Activated T-helper 1 cell treated with Interleukin-2 at 50 U/mL for 16 hours (primary cell): ENCODE measurements around the gene ITGB2.
"Not testable (repeated sequence)": the region's sequence is repeated elsewhere in the genome, so short reads cannot be mapped to it uniquely, and the experiment has no call there.

Experiments
- DNase-seq: peaks from one replicate; pipeline ENCODE4 v3.0.0-alpha.2; 2020; ENCODE audit warnings: low read depth

ITGB2 gene

DNA sequence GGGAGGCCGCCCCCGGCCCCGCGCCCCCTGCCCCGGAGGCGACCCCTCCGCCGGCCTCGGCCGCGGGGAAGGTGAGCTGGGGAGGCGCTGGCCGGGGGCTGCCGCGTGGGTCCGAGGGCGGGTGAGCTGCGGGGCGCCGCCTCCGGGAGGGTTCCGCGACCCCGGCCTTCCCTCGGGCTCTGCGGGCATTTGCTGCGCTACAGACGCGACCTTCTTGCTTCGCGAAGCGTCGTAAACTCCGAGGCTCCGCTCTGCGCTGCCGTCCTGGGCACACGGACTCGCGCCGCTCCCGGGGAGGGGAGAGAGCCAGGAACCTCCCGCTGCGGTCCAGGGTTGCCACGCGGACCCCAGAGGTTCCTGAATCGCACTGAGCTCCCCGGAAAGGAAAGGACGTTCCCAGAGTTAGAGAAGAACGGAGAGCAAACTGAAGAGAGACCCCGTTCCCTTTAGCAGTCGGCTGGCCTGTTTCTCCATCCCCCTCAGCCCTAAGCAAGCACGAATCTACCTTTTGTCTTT, 19.5 kb upstream of the ITGB2 start:
- DNase-seq, result no peak

DNA sequence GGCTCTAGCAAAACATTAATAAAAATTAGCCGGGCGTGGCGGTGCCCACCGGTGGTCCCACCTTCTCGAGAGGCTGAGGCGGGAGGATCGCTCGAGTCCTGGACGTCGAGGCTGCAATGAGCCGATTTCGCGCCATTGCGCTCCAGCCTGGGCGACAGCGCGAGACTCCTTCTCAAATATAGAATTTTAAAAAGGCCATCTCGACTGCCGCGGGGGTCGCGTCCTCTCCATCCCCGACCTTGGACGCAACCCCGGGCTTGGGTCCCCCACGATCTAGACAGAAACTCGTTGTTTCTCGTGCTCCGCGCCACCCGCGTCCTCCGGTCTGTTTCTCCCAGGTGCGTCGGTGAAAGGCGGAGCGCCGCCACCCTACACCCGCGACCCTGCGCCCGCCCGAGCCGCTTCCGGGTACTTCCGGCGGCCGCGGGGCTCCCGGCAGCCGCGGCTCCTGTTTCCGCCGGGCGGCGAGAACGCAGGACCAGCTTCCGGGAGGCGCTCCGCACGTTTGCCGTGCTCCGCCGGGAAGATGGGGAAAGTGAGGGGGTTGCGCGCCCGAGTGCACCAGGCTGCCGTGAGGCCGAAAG, 18.9 kb upstream of the ITGB2 start, which contains the start of gene SLX9:
SLX9 (plus strand) TSS at position 498 of the 584 bp plus-strand sequence; CDS start at position 527, 29 bp downstream.
- peak; percentile 74 for DNase-seq

DNA sequence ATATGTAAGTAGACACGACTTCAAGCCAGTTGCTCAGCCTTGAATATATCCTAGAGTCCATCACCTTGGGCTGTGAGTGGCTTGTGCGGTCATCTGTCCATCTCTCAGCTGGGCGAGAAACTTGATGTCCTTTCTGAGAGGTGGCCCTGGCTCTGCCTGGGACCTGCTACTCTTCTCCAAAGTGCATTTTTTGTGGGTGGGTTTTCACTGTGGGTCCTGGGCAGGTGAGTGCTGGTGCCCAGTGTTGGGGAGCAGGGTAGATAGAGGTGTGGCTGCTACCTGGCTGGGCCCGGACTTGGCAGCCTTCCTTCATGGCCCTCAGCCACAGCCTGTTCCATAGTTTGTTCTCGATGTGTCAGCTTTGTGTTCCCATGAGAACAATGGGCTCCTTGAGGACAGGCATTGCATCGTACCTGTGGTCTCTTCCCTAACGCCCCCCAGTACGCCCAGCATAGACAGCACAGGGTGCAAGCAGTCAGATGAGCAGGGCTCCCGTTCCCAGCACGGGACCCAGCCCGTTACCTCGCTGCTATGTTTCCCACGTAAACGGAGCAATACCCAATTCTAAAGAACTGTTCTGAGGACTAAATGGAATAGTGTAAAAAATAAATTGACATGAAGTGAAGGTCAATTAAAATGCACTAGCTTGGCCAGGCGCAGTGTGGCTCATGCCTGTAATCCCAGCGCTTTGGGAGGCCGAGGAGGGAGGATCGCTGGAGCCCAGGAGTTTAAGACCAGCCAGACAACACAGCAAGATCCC, 18.3 kb upstream of the ITGB2 start:
- DNase-seq, result no peak

DNA sequence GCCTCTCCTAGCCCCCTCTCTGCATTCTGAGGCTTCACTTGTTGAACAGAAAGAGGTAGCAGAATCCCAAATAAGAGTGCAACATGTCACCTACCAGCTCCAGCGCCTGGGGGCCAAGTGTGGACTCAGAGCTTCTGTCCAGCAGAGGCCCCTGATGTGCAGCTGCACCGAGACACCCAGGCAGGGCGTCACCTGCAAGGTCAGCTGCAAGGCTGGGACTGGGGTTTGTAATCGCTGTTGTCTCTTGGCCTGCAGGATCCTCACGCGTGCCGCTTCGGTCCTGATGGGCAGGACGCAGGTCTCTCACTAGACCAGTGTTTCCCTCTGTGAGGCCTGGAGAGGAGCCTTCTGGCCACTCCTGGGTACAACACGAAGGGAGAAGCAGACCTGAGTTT, 14.8 kb upstream of the ITGB2 start:
- no peak for DNase-seq

DNA sequence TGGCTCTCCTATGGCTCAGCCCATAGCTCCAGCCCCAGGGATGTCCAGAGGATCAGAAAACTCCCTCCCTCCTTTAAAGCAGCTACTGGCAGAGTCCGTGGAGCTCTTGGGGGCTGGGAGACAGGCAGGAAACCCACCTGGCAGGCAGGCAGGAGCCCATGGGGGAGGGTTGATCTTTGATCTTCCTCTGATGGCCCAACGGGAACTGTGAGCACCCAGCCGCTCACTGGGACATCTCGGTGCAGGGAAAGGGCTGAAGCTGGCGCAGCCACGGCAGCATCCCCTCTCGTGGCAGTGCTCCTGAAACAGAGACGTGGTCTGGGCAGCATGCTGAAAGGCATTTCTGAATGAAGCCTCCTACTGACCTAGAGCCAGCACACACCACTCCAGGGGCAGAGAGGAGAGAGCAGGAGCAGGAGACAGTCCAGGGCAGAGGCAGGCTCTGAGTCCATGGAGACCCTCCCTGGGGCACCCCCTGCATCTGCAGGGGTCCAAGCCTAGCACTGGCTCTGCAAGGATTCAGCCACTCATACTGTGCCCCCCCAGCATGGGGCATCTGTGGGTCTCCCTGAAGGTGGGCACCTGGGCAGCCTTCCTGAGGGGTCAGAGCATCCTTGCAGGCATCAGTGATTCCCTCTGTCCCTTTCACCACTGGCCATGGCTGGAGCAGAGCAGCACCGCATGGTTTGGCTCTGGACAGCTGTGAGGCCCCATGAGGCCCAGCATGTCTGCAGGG, 14.3 kb upstream of the ITGB2 start:
- DNase-seq, result no peak

DNA sequence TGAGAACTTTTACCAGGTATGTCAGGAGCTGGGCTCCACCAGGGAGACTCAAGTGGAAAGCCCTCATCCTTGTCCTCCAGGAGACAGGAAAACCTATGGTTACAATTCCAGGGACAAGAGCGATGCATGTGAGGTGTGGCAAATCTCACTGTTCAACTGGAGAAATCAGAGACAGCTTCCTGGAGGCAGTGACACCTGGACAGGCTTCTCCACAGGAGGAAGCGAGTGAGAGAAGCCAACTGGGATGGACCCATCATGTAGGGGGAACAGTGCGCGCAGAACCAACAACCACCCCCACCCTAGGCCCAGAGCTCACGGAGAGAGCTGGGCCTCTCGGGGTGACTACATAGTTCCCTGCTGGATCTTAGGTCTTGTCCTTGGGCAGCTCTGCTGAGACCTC, 13.6 kb upstream of the ITGB2 start:
- DNase-seq, result no peak

DNA sequence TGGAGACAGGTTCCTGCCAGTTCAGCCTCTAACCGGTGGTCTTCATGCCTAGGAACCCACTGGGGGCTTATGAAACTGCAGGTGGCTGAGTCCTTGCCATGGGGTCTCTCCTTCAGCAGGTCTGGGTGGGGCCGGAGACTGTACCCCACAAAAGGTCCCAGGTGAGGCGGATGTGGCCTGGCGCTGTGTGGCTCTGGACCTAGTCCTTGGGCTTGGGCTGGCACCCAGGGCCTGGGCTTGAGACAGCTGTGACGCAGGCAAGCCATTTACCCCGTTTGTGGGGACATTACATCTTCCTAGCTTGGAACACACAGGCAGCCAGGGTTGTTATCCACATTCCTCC, 13.2 kb upstream of the ITGB2 start:
- DNase-seq, result no peak

DNA sequence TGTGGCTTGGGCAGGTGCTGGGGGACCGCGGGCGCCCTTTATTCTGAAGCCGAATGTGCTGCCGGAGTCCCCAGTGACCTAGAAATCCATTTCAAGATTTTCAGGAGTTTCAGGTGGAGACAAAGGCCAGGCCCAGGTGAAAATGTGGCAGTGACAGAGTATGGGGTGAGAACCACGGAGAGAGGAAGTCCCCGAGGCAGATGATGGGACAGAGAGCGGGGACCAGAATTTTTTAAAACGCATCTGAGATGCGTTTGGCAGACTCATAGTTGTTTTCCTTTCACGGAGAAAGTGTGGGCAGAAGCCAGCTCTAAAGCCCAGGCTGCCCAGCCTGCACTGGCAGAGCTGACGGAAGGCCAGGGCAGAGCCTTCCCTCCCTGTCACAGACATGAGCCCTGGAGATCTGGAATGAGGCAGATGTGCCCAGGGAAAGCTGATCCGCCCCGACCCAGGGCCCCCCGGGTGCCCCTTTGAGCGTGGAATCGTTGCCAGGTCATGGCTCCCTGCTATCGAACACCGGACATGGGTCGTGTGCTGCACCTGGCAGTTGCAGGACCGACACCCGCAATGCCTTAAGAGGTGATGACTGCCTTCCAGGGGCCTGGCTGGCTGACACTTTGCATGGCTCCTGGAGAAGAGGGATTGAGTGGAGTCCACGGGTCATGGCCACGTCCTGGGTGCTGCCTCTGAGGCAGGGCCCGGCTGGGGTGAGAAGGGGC, 12.7 kb upstream of the ITGB2 start:
- no peak for DNase-seq

DNA sequence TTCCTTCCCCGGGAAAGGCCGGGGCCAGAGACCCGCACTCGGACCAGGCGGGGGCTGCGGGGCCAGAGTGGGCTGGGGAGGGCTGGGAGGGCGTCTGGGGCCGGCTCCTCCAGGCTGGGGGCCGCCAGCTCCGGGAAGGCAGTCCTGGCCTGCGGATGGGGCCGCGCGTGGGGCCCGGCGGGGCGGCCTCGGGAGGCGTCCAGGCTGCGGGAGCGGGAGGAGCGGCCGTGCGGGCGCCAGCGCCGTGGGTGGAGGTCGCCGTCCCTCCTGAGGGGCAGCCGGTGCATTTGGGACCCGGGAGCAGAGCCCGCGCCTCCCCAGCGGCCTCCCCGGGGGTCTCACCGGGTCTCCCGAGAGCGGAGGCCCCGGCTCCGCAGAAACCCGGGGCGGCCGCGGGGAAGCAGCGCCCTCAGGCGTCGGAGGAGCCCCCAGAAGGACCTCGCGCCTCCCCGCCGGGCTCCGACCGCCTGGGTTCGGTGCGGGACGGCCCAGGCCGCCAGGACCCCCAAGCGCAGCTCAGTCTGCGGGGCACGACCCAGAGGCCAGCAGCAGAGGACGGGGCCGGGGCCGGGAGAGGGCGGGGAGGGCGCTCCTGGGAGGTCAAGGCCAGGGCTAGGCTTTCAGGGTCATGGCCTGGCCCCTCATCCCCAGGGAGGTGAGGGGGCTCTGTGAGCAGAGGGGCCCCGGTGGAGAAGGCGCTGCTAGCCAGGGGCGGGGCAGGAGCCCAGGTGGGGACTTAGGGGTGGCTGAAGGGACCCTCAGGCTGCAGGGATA, 11.9 kb upstream of the ITGB2 start:
- DNase-seq, result peak; percentile 55

DNA sequence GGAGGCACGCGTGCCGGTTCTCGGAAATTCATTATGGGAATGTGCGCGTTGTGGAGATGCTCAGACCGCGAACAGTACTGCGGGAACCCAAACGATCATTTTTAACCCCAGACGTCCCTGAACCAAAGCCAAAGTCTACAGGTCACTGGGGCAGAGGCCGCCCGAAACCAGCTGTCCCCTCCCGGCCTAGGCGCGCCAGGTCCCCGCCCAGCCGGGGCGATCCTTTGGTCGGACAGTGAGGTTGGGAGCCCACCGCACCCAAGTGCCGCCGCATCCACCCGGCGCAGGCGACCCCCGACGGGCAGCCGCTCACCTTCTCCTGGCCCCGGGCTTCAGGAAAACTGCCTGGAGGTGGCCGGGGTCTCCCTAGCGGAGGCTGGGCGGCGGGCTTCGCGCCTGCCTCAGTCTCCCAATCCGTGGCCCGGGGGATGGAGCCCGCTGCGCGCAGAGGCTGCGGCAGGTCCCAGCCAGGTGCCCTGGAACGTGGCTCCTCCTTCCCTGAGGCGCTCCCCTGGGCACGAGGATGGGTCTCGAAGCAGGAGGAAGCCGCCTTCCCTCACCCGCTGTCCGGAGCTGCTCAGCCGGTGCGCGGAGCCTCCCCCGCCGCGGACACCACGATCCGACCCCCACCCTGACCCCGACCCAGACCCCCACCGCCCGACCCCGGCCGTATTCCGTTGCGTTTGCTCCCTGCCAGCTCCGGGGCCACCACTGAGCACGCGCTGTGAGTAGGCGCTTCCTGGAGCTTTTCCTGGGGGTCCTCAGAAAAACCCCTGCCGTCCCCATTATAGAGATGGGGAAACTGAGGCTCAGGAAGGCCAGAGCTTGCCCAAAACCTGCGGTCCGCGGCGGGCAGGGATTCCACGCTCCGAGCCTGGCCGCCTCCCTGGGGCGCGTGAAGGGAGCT, 11.1 kb upstream of the ITGB2 start:
- no peak for DNase-seq

DNA sequence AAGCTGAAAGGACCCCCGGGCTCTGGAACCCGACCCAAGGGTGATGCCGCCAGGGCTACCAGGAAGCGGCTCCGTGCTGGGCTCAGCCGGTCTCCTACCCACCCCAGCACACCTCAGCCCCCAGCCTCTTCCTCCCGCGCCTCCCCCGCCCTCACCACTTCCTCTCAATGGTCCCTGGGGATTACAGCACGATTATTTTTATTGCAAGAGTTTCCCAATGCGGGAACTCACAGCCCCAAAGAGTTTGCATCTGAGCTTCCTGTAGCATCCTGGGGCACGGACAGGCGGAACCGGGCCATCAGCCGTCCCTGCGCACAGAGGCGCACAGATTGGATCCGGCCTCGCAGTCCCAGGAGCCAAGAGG, 10.4 kb upstream of the ITGB2 start:
- no peak for DNase-seq

DNA sequence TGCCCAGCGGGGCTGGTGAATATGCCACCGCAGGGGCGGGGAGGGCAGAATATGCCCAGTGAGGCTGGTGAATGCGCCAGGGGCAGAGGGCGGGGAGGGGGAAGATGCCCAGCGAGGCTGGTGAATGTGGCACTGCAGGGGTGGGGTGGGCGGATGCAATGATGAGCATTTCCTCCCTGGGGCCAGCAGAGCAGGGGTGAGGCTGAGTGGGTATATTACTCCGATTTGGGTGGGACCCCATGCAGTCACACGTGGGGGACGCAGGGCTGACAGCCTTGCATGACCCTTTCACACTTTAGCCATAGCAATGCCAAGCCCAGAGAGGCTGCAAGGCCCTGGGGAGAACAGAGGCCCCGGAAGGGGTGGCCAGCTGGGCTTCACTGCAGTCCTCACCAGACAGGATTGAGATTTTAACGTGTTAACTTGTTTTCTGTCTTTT, 9.9 kb upstream of the ITGB2 start:
- peak; percentile 39 for DNase-seq

DNA sequence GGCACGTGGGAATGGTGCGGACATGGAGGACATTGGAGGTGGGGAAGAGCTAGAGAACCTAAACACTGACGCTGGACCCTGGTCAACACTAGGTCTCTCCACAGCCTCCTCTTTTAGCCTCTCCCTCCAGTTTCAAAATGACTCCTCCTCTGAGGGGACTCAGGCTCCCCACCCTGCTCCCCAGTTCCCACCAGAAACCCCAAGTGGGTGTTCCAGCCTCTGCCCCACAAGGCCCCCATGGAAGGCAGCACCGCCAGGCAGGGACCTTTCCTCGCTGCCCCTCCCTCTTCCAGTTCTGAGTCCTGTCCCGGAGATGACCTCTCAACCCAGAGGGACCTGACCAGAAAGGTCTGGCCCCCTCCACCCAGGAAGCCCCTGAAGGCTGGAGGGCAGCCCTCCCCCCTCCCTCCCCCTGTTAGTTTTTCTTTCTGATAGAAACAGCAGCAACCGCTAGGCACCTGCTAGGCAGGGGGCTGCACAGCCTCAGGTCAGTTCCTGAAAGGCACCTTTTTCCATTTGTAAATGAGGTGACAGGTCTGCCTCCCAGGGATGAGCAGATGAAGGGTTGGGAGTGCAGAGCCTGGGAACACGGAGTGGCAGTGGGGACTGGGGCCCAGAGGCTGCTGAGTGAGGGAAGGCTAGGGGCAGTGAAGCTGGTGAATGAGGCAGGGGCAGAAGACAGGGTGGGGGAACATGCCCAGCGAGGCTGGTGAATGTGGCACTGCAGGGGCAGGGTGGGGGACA, 9.3 kb upstream of the ITGB2 start:
- no peak for DNase-seq

DNA sequence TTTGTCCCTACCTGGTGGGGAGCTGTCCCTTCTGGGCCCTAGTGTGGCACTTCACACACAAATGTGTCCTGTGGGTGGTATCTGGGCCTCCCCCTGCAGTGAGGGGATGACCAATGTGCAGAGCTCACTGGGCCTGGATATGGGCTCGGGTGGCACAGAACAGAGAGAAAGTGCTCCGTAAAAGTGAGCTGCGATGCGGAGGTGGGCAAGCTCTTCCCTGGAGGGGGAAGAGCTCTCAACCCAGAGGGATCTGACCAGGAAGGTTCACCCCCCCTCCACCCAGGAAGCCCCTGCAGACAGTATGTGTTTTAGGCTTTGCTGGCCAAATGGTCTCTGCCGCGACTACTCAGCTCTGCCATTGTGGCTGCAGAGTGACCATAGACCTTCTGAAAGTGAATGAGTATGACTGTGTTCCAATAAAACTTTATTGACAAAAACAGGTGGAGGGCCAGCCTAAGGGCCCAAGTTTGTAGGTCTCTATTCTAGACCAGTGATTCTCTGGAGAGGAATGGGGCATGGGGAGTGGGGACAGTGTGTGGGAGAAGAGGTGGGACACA, 8.6 kb upstream of the ITGB2 start:
- DNase-seq, result no peak

DNA sequence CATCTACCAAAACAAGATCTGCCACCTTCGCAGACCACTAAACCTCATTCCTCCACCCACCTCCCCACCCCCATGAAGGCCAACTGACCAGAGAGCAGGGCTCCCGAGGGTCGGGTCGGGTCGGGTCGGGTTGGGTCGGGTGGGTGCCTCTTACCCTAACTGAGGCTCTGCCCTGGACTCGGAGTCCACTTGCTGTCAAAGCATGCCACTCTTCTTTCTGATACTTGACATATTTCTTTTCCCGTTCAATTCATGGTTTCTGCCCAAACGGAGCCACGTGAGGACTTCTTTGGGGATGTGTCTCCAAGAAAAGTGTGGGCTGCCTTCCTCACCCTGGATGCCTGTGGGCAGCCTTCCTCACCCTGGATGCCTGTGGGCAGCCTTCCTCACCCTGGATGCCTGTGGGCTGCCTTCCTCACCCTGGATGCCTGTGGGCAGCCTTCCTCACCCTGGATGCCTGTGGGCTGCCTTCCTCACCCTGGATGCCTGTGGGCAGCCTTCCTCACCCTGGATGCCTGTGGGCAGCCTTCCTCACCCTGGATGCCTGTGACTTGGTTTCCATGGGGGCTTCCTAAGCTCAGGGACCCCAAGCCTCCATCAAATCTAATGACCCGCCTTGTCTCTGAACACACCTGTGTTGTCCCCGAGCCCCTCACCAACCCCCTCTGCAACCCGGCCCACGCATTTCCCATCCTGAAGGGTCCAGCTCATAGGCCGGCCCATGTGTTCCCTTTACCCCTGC, 8.0 kb upstream of the ITGB2 start:
- DNase-seq, result not testable (repeated sequence)

DNA sequence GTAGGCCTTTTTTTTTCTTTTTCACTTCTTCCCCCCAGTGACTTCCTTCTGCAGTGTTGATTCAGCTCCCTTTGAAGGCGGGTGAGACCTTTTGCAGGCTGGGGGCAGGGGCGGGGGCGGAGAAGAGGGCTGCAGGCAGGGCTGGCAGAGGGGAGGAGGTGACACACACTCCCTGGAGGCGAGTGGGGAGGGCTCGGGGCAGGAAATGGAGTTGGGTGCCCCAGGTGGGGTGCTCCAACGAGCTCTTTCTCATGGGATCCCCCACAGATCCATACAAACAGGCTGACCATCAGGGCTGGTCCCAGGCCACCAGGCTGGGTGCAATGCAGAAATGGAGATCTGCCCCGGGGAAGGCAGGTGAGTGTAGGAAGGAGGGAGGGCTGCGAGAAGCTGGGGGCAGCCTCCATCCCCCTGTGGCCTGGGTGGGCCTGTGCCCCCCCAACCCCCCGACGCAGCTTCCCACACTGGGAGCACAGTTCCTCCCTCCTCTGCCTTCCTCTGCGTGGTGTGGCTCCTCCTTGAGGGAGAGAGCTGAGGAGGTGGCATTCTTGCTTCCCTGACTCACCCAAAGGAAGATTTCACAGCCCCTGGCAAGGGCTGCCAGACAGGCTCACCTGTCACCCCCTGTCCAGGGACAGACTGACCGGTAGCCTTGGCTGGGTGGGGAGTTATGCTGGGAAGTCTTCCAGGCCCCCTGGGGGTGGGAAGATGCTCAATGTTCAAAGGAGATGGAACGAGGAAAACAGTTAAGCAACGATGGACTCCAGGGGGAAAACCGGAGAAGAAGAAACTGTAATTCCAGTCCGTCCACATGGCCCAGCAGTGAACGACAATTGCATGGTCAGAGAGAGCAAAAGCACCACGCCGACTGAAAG, 7.1 kb upstream of the ITGB2 start:
- peak; percentile 83 for DNase-seq

DNA sequence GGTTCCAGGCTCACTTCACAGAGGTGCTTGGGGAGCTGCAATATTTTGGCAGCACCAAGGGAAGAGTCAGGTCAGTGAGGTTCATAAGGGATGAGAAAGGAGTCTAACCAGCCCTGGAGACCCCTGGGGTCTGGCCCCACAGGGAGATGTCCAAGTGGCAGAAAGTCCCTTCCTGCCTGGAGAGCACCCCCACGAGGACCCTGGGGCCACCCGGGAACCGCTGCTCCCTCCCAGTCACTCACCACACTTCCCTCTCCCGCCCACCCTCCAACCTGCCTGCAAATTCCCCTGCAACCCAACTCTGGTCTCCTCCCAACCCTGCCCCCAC, 6.5 kb upstream of the ITGB2 start:
- DNase-seq, result no peak
